GM12874 (cell line): ENCODE measurements around the gene PHF5A.

Experiments
- TF ChIP-seq, protein P1 (sequence below): IDR thresholded peaks from 2 replicates; pipeline ENCODE4 v1.5.1; 2011; ENCODE audit warnings: low read depth, mild to moderate bottlenecking, control low read depth, low read length, moderate library complexity; ENCODE audit not compliant: insufficient read depth

The PHF5A gene

DNA sequence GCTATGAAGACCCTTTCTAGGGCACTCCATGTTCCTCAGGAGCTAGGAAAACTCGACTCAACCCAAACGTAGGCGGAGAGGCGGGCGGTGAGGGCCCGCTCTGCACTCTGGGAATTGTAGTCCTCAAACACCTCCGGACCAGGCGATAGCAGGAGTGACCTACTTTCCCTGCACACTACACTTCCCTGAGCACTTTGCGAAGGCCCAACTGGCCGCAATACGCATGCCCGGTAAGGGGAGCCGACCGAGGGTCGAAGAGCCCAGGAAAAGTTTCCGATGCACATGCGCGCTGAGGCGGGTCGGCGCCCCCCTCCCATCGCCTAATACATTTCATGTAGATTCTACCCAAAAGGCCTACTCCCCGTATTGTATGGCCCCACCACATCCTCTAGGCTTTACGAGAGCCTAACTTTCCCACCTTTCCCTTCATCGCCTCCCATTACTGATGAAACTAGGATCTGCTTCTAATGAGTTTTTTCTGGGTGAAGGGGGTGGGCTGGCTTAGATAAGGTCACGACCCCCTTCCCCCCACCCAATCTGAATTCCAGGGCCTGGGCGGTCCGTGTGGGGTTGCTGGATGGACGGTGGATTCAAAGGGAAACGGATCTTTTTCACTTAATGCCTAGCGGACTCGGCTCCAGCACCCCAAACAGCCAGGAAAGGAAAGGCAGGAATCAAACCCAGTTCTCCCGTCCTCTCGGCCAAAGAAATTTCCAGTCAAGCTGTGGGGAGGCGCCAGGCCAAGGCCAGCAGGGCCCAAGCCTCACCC, 23.9 kb downstream of the PHF5A start:
- TF ChIP-seq, protein P1, sequence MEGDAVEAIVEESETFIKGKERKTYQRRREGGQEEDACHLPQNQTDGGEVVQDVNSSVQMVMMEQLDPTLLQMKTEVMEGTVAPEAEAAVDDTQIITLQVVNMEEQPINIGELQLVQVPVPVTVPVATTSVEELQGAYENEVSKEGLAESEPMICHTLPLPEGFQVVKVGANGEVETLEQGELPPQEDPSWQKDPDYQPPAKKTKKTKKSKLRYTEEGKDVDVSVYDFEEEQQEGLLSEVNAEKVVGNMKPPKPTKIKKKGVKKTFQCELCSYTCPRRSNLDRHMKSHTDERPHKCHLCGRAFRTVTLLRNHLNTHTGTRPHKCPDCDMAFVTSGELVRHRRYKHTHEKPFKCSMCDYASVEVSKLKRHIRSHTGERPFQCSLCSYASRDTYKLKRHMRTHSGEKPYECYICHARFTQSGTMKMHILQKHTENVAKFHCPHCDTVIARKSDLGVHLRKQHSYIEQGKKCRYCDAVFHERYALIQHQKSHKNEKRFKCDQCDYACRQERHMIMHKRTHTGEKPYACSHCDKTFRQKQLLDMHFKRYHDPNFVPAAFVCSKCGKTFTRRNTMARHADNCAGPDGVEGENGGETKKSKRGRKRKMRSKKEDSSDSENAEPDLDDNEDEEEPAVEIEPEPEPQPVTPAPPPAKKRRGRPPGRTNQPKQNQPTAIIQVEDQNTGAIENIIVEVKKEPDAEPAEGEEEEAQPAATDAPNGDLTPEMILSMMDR = no peak

DNA sequence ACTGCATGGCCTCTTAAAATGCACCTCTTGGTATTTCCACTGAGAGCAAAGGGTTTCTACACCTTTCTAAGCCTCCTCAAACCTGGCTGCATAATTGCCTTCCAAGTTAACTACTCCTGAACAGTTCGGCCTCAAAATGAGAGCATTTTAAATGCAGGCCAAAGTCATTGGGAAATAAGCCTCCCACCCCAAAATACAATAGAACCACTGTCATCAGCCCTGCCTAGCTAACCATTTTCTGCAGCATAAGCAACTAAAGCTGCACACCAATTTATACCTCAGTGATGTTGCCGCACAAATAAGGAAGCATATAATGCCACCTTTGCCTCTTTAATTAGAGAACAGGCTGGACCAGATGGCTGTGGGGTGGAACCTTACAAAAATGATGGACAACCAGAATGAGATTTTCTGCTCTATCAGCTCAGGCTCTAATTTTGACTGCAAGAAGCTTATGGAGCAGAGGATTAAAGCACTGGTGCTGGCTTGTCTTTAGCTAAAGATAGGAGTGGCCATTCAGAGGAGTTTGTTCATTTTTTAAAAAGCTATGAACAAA, 26.2 kb downstream of the PHF5A start:
- TF ChIP-seq, protein P1 = no peak

DNA sequence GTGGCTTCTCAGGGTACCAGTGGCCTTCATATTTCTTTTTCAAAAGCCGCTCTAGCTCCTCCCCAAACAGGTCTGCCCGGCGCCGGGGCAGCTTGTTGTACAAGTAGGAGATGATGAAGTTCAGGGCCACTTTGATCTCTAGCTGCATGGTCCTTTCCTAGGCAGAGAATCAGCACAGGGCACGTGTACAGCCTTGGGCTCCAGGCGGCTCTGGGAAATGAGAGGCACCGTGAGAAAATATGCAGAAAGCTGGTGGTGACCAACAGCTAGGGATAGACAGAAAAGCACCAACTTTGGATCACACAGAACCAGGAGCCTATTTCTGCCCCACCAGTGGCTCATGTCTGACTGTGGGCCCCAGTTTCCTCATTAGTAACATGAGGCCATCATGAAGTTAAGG, 31.3 kb downstream of the PHF5A start:
- TF ChIP-seq, protein P1 = no peak

DNA sequence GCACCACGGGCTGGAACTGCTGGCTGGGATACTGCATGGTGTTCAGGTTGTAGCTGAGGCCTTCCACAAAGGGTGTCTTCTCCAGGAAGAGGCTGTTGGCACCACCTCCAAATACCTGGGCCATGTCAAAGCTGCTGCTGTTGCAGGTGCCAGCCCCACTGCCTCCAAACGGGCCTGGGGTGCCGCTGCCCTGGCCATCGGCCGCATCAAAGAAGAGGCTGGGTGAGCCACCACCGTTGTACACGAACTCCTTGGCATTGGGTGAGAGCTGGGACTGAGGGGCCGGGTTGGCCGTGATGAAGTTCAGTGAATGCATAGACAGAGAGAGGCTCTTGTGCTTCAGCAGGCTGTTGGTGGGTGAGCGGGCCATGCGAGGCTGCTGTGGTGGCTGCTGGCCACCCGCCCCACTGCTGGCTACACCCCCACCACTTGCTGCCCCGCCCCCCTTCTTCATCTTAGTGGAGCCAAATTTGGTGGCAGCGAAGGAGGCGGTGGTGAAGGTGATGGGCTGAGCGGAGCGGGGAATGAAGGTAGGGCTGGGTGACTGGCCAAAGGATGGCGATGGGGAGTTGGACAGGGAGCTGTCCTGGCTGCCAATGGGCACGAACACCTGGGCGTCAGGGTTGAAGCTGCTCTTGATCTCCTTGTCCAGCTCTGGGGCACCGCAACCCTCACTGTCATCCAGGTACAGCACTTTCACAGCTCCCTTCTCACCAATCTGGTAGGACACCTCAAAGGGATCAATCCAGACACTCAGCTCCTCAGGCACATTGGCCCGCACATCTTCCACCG, 32.0 kb downstream of the PHF5A start:
- TF ChIP-seq, protein P1 = no peak

DNA sequence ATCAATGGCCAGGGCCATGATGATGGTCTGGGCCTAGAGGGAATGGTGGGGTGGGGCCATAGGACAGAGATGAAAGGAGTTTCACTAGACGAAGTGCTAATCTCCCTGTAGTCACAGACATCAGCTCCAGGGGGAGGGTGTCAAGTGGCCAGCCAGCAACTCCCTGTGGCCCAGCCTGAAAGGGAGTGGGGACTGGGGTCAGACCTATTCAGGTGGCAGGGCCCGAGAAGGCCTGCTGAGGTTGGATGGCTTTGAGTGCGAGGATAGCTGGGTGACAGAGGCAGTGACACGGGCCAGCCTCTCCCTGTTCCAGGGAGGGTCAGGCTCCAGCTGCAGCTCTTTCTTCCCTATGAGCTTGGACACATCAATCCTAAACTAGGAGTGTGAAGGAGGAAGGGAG, 32.9 kb downstream of the PHF5A start:
- TF ChIP-seq, protein P1 = no peak

DNA sequence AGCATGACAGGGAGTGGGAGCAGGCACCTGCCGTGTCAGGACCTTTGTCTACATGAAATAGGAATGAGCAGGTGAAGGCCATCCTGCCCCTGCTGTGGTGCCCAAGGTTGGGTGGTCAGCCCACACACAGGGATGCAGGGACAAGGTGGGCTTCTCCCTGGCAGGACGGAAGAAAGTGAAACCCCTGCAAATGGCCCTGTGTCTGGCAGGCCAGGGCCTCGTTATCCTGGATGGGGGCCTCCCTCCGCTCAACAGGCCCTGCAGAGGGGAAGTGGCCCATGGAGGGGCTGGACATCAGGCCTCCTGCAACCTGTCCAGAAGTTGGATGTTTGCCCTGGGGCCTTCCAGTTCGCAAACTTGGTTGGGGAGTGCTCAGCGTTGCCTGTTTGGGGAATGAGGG, 36.8 kb downstream of the PHF5A start:
- TF ChIP-seq, protein P1 = no peak

DNA sequence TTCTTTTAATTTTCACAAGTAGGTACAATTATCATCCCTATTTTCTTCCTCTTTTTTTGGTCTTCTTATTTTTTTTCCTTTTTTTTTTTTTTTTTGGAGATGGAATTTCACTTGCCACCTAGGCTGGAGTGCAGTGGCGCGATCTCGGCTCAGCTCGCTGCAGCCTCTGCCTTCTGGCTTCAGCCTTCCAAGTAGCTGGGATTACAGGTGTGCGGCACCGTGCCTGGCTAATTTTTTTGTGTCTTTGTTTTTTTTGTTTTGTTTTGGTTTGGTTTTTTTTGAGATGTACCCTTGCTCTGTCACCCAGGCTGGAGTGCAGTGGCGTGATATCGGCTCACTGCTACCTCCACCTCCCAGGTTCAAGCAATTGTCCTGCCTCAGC, 38.5 kb downstream of the PHF5A start:
- TF ChIP-seq, protein P1 = no peak
